Measurements from ENCODE around the gene PSMB10. TPM values are rescaled to one million over a fixed set of nuclear protein-coding genes. Genes with fewer than 3 reads are reported as not detected.
"Not testable (repeated sequence)": the region's sequence is repeated elsewhere in the genome, so short reads cannot be mapped to it uniquely, and the experiment has no call there.

The PSMB10 gene
- total RNA-seq, 2 donors from 2014 or later = 30.4 to 31.8 TPM

DNA sequence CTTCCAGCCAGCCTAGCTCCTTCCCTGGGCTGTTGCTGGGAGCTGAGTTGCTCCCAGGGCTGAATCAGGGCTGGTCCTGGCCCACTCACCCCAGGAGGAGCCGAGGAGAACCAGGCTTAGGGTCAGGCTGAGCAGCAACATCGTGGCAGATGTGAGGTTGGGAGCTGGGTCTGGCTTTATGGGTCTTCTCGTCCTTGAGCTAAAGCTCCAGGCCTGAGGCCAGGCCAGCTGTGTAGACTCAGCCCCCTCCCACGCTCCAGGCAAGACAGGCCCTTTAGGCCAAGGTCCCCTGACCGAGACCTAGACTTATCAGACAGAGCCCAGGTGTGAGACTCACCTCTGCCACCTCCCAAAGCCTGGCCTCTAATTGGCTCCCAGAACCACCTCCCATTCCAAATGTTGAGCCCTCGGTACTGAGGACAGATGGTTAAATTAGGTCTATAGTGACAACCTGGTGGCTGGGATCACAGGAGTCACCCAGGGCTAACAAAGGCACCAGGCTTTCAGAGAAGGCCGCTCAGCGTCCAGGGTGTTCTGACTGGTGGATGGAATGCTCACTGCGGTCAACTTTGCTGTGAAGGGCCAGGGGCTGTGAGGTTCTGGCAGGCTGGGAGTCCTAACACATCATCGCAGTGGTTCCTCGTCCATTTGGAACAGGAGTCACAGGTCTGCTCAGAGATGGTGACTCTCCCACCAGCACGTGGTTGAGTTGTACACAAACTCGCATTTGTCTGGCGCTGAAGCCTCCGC lies 4.8 kb downstream of the PSMB10 start, which contains the start of gene CTRL:
Gene CTRL, minus strand, starts transcription at position 151 of the 750 bp plus-strand sequence. Its CDS starts 10 bp downstream, at position 141.
- DNase-seq (ENCODE audit: low spot score) = no peak
- intact Hi-C loops (cut with DNase I) = no loop called here

DNA sequence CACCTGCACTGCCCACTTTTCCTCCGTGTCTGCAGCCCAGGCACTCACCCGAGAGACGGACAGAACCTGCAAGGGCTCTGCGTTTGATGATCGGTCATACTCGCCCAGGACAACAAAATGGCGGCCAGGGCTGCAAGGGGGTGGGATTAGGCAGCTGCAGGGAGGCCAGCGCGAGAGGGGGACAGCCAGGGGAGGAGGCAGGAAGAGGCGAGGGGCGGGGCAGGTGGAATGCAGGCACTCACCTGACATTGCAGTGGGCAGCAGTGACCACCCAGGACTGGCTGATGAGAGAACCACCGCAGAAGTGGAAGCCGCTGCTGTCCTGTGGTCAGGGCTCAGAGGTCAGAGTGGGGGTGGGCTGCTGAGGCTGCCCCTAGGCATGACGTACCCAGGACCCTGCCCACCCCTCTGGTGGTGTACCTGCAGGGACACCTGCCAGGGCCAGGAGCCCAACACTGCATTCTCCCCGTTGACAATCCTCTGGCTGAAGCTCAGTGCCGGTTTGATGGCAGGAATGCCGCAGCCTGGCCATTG lies 5.9 kb downstream of the PSMB10 start:
- DNase-seq (ENCODE audit: low spot score) = no peak
- intact Hi-C loops (cut with DNase I) = no loop called here

DNA sequence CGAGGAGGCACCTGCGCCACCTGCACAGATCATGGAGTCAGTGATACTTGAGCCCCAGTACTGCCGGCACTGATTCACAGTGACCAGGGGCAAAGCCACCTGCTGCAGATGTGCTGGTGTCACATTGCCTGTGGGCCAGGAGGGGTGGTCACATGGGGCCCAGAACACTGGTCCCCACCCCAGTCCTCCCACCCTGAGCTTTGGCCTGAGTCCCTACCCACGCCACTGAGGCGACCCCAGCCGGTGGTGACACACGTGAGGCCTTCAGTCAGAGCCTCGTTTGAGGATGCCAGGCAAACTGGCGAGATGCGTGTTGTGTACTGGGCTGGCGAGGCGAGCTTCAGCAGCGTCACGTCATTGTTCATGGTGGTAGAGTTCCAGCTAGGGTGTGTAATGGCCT lies 6.5 kb downstream of the PSMB10 start:
- intact Hi-C loops (cut with DNase I) = no loop called here
- DNase-seq (ENCODE audit: low spot score) = no peak

DNA sequence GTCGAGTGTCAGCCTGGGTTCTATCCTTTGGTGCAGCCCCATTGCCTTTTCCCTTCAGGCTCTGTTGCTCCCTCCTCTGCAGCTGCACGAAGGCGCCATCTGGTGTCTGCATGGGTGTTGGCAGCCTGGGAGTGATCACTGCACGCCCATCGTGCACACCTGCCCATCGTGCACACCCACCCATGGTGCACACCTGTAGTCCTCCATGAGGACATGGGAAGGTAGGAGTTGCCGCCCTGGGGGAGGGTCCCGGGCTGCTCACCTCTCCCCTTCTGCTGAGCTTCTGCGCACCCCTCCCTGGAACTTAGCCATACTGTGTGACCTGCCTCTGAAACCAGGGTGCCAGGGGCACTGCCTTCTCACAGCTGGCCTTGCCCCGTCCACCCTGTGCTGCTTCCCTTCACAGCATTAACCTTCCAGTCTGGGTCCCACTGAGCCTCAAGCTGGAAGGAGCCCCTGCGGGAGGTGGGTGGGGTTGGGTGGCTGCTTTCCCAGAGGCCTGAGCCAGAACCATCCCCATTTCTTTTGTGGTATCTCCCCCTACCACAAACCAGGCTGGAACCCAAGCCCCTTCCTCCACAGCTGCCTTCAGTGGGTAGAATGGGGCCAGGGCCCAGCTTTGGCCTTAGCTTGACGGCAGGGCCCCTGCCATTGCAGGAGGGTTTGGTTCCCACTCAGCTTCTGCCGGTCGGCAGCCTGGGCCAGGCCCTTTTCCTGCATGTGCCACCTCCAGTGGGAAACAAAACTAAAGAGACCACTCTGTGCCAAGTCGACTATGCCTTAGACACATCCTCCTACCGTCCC lies 7.9 kb downstream of the PSMB10 start:
- DNase-seq (ENCODE audit: low spot score) = peak; percentile 92
- intact Hi-C loops (cut with DNase I) = loop anchor here (5.0 kb wide), 3 partner anchors 46 to 101 kb away; partner anchors contain the start of gene NRN1L (in 1 of the 2)

DNA sequence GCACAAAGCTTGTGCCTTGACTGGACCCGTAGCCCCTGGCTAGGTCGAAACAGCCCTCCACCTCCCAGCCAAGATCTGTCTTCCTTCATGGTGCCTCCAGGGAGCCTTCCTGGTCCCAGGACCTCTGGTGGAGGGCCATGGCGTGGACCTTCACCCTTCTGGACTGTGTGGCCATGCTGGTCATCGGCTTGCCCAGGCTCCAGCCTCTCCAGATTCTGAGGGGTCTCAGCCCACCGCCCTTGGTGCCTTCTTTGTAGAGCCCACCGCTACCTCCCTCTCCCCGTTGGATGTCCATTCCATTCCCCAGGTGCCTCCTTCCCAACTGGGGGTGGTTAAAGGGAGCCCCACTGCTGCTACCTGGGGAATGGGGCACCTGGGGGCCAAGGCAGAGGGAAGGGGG lies 8.5 kb downstream of the PSMB10 start:
- no peak for DNase-seq (ENCODE audit: low spot score)
- intact Hi-C loops (cut with DNase I) = loop anchor here (5.0 kb wide), 3 partner anchors 46 to 101 kb away; partner anchors contain the start of gene NRN1L (in 1 of the 2)

DNA sequence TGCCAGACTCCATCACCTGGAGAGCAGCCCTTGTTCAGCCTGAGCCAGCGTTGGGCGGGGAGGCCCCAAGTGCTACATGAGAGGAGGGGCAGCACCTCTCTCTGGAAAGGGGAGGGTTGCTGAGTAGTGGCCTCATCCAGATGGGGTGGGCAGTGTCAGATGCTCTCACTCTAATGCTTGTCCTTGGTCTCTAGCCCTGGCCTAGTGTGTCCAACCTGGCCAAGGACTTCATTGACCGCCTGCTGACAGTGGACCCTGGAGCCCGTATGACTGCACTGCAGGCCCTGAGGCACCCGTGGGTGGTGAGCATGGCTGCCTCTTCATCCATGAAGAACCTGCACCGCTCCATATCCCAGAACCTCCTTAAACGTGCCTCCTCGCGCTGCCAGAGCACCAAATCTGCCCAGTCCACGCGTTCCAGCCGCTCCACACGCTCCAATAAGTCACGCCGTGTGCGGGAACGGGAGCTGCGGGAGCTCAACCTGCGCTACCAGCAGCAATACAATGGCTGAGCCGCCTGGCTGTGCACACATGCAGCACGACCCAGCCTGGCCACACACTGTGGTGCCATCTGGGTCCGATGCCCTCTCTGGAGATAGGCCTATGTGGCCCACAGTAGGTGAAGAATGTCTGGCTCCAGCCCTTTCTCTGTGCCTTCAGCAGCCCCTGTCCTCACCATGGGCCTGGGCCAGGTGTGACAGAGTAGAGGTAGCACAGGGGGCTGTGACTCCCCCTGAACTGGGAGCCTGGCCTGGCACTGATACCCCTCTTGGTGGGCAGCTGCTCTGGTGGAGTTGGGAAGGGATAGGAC lies 9.3 kb downstream of the PSMB10 start:
- intact Hi-C loops (cut with DNase I) = loop anchor here (2.0 to 5.0 kb wide), 4 partner anchors 45 to 109 kb away; partner anchors contain the start of gene NRN1L (in 1 of the 2)
- no peak for DNase-seq (ENCODE audit: low spot score)

DNA sequence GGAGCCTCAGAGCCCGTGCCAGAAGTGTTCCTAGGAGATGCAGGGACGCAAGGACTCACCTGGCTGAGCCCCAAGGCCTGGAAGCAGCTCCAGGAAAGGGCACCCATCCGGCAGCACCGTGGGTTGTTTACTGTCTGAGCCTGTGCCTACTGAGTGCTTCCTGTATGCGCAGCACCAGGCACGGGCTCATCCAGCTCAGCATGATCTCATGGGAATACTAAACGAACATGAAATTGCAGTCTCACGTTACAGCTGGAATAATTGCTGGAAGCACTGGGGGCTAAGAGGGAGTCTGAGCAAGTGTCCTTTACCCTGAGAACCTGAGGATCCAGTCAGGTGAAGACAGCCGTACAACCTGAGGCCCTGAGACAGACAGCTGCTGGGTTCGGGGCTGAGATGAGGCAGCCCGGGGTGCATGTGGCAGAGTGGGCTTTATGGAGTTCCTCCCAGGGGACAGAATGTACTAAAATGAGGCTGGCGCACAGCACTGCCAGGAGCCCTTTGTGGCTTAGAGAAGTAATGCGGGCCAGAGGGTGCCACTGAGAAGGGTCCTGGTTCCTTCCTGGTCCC lies 10.4 kb downstream of the PSMB10 start:
- no peak for DNase-seq (ENCODE audit: low spot score)
- intact Hi-C loops (cut with DNase I) = loop anchor here (2.0 to 5.0 kb wide), 4 partner anchors 44 to 107 kb away; partner anchors contain the start of gene NRN1L (in 1 of the 2)

DNA sequence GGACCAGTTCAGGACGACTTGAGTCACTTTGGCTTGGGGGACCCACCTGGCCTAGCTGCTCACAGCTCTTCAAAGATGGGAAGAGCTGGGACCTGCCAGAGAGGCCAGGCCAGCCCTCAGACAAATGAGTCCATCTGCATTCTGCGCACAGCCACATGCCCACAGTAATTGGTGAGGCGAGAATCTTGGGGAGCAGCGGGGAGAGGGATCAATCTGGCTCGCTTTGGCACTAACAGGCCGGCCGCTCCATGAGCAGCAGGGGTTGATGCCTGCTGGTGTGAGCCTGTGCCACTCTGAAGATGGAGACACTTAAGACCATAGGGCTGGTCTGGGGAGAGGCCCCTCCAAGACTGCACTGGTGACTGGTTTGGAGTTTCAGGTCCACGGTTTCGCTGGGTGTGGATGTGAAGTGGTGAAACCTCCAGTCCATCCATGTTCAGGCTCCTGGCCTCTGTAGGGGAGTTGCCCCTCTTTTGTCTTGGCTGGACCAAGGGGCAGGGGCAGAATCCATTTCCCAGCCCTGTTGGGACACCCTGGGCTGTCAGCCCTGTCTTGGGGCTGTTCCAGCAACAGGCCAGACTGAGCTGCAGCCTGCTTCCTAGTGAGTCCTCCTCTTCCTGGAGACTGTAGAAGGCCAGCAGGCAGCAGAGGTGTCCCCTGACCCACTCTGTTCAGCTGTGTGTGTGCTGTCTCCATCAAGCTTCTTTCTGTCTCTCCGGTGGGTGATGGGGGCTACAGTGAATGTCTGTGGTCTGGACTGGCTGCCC lies 12.3 kb downstream of the PSMB10 start:
- no peak for DNase-seq (ENCODE audit: low spot score)
- intact Hi-C loops (cut with DNase I) = no loop called here

DNA sequence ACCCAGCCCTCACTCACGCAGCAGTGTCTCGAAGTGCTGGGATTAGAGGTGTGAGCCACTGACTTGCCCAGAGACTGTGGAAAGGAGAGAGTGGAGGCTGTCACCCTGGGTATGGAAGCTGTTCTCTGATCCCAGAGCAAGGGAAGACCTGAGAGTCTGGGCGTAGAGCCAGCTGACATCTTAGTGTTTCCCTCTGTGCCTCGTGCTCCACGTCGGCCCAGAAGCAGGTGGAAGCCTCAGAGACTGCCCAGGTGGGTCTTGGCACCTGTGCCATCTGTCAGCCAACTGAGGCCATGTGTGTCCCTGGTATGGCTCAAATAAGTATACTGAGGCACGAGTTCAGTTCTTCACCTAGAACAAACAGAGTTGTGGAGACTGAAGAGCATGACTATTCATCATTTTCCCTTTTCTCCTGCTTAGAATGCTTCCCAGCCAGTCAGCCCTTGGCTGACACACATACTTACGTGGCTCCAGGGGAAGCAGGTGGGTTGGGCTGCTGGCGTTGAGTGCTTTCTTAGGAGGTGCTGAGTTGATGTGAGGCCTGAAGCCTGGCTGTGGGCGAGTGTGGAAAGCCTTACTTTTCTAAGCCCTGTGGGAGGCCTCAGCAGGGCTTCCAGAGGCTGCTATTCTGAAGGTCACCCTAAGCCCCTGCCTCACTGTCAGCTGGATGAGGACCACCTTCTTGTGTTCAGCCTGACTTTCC lies 13.1 kb downstream of the PSMB10 start:
- intact Hi-C loops (cut with DNase I) = no loop called here
- DNase-seq (ENCODE audit: low spot score) = no peak

DNA sequence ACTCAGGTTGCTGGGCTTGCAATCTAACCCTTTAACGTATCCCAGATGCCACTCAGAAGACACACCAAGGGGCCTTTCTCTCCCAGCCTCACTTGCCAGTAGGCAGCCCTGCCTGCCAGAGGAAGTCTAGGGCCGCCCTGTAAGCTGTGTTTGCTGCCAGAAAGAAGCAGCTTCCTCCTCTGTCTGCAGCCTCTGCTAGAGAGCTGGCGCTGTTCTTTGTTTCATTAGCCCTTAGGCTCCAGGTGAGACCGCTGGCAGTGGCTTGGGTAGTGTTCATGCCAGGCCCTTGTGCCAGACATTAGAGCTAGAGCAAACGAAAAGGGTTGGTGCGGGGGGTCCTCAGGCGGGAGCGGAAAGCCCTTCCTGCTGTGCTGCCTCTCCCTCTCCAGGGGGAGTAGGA lies 13.9 kb downstream of the PSMB10 start:
- intact Hi-C loops (cut with DNase I) = no loop called here
- DNase-seq (ENCODE audit: low spot score) = no peak

DNA sequence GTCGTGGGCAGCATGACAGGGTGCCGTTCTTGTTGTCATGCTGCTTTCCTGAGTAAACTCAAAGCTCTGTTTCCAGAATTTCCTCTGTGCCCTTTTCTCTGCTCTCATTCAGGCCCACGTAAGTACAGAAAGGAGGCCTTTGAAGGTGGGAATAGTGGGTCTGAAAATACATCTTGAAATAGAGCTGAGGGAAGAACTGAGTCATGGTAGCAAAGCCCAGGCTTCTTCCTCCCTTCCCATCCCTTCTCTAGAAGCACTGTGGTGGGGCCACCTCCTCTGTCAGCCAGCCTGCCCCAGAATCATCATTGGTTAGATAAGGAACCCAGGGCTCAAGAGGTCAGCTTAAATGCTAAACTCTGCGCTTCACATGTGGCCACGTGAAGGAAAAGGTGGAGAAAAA lies 14.4 kb downstream of the PSMB10 start:
- no peak for DNase-seq (ENCODE audit: low spot score)
- intact Hi-C loops (cut with DNase I) = no loop called here

DNA sequence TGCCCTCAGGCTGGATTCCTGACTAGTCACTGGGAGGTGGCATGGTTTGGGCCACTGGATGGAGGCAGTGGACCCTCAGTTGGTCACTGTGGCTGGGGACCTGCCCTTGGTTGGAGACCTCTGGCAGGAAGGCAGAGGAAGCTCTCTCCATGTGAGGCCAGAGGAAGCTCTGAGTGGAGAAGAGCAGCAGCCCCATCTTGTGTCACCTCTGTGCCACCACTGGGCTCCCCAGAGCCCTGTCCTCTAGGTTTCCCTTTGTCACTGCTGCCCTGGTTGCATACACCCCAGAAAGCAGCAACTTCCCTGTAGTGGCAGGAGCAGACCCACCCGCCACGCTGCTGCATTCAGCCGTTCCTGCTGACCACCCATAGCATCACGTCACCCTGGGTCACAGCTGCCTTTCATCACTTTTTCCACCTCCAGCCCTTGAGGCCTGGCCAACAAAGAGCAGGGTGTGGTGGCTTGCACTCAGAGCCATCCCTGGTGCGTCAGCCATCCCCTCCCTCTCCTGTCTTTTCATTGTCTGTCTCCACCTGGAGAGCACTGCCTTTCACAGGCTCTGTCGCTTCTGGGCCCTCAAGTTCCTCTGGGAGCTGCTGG lies 16.9 kb downstream of the PSMB10 start:
- no peak for DNase-seq (ENCODE audit: low spot score)
- intact Hi-C loops (cut with DNase I) = no loop called here

DNA sequence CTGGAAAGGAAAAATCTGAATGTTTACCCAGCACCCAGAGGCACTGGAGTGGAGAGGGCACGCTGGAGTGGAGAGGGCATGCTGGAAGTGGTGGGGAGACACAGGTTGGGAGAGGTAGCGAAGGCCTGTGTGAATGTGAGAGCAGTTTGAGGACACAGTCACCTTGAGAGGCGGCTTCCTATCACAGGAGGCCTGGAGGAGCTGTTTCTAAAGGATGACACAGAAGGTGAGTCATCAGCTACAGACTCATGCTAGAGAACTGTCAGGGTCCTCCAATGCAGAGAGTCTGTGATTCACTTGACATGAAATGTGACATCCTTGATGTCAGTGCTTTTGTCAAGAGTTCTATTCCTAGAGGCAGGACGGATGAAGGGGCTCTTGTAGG lies 18.8 kb downstream of the PSMB10 start:
- intact Hi-C loops (cut with DNase I) = no loop called here
- DNase-seq (ENCODE audit: low spot score) = no peak

DNA sequence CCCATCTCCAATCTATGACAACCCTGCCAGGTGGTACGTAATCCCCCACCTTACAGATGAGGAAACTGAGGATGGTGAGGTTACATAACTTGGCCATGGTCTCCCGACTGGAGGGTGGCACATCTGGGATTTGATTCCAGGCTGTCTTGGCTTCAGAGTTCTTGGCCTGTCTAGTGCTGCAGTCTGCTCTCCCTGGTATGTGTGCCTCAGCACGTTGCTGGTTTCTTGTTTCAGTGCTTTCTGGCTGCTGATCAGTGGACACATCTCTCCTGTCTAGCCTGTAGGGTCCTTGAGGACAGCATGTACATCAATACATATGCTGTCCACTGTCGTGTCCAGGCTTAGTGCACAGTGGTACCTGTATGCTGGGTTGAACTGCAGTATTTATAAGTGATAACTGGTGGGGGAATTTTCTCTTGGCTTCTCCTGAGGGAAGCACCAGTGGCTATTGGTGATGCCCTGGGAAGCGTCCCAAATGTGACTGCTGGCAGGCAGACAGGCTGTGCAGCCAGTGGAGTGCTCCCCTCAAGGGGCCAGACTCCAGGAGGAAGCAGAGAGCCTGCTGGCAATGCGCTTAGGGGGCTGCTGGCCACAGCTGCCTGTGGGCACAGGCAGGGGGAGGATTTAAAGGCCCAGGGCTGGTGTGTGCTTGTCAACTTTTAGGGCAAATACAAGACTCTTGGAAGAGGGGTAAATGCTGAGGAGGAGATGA lies 19.4 kb downstream of the PSMB10 start:
- intact Hi-C loops (cut with DNase I) = no loop called here
- no peak for DNase-seq (ENCODE audit: low spot score)

DNA sequence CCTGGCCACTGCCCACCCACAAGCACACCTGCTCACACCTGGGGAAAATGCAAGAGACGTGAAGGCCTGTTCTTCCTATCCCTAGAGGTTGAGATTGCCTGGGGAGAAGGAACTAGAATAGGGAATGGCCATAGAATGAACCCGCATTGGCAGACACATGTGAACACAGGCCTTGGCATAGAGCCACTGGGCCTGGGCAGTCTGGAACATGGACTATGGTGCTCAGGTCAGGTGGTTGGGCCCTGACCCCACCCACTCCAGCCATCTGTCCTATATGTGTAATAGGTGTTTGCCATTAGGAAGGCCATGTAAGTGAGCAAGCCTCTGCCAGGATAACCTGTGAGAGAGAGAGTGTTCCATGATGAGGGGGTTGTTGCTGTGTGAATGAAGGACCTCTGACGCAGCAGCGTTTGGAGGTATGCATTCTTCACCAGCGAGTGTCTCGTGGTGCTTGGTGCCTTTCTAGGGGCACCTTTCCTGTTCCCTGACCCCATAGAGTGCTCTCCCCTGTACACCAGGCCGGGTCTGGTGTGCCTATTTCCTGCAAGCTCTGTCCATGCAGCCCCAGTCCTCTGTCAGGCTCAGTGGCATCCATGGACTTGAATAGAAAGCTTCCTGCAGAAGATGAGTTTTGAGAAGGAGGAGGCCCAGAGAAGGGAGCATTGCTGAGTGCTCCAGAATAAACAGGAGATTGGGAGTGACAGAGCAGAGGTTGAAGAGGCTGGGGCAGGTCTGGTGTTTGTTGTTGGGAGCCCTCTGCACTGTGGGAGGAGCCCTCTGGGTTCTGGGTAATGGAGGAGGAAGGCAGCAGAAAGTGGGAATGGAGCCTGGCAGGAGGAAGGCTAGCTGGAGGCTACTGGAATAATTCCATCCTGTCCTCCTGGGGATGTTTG lies 20.6 kb downstream of the PSMB10 start:
- intact Hi-C loops (cut with DNase I) = no loop called here
- no peak for DNase-seq (ENCODE audit: low spot score)

DNA sequence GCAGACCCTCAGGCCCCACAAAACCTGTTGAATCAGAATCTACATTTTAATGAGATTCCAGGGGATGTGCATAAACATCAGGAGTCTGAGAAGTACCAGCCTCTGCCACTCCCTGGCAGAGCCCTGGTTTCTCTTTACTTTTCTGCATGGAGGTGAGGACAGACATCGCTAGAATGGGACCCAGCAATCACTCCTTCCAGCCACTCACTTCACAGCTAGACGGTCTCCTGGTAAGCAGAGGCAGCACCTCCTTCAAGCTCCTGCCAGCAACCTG lies 21.2 kb downstream of the PSMB10 start:
- intact Hi-C loops (cut with DNase I); DNase-seq (ENCODE audit: low spot score): not testable (repeated sequence)
